Measurements from ENCODE around the gene SMIM44.

The SMIM44 gene

DNA sequence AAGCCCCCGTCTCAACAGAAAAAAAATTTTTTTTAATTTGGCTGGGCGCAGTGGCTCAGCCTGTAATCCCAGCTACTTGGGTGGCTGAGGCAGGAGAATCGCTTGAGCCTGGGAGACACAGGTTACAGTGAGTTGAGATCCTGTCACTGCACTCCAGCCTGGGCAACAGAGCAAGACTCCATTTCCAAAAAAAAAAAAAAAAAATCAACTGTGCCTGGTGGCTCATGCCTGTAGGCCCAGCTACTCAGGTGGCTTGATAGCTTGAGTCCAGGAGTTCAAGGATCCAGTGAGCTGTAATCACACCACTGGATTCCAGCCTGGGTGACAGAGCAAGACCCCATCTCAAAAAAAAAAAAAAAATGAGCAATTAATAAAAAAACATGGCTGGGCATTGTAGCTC lies 18.5 kb upstream of the SMIM44 start:
- Histone ChIP-seq H3K4me3 (no peak overlapping the region), H3K36me3 (peaks cover 0 to 4% (median 0%) of the 10 kb centered on the region in 3 donors), H3K27ac (no peak overlapping the region), H3K4me1 (peaks cover 0 to 30% (median 17%) of the 10 kb centered on the region in 4 donors), H3K9me3 (no peaks in the 10 kb centered on the region), H3K27me3 (no peaks in the 10 kb centered on the region)
- DNase-seq = no peak
- intact Hi-C loops (cut with DNase I; ENCODE audit: low total_unique reads) = no loop called here
- no peak for TF ChIP-seq CTCF (IDR thresholded peaks at IDR 0.05)

GRCh38 chr19:3500429-3501101 lies 17.3 kb upstream of the SMIM44 start, which contains the start of gene DOHH:
TSS of gene DOHH (minus strand) at chr19:3500674. CDS start at chr19:3496814, 3,860 bp downstream.
- peak; percentile 93 to 96 for DNase-seq
- H3K27ac ChIP-seq = peak within 1 kb of the TSS; percentile 73 to 84
- H3K4me1 ChIP-seq = peaks cover 0 to 26% (median 16%) of the 10 kb centered on the region in 4 donors
- peaks cover 11 to 16% (median 12%) of the 10 kb centered on the region in 3 donors for H3K36me3 ChIP-seq
- intact Hi-C loops (cut with DNase I; ENCODE audit: low total_unique reads) = no loop called here
- H3K9me3 ChIP-seq = no peaks in the 10 kb centered on the region
- H3K27me3 ChIP-seq = no peaks in the 10 kb centered on the region
- peak in 1 of 2 experiments; percentile 5 for TF ChIP-seq CTCF (IDR thresholded peaks at IDR 0.05)
- peak within 1 kb of the TSS; percentile 73 to 81 for H3K4me3 ChIP-seq

- Histone ChIP-seq H3K36me3 (peaks cover 16 to 22% (median 19%) of the 10 kb centered on the region in 3 donors), H3K27me3 (no peaks in the 10 kb centered on the region), H3K27ac (peak overlapping the region; percentile 73 to 84), H3K4me1 (peaks cover 0 to 19% (median 11%) of the 10 kb centered on the region in 4 donors), H3K4me3 (peak overlapping the region; percentile 73 to 81), H3K9me3 (no peaks in the 10 kb centered on the region)
- intact Hi-C loops (cut with DNase I; ENCODE audit: low total_unique reads) = no loop called here
- no peak for TF ChIP-seq CTCF (IDR thresholded peaks at IDR 0.05)
- DNase-seq = no peak
Observed at GRCh38 chr19:3499738-3500428, 16.6 kb upstream of the SMIM44 start.

DNA sequence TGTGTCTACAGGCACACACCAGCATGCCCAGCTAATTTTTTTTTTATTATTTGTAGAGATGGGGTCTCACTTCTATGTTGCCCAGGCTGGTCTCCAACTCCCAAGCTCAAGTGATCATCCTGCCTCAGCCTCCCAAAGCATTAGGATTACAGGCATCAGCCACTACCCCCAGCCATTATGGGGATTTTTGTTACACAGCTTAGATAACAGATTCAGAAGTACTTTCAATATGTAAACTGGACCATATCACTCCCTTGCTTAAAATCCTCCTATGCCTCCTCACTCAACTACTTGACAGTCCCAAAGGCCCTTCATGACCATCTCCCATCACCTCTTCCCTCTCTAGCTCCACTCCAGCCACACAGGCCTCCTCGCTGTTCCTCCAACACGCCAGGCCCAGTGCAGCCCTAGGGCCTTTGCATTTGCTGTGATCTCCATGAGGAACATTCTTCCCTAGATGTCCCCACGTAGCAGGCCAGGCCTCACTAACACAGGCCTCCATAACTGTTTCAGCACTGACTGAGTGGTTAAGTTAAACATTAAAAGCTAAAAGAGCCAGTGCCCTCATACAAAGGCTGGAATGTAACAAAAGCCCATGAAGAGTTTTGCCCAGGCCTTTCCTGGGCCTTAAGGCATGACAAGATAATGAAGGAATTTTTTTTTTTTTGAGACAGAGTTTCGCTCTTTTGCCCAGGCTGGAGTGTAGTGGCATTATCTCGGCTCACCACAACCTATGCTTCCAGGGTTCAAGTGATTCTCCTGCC lies 14.7 kb upstream of the SMIM44 start:
- TF ChIP-seq CTCF (IDR thresholded peaks at IDR 0.05) = no peak
- no peak for DNase-seq
- no peaks in the 10 kb centered on the region for H3K27me3 ChIP-seq
- intact Hi-C loops (cut with DNase I; ENCODE audit: low total_unique reads) = no loop called here
- peaks cover 0 to 18% (median 11%) of the 10 kb centered on the region in 4 donors for H3K4me1 ChIP-seq
- no peaks in the 10 kb centered on the region for H3K9me3 ChIP-seq
- H3K4me3 ChIP-seq = no peak overlapping the region
- H3K36me3 ChIP-seq = peaks cover 24 to 41% (median 36%) of the 10 kb centered on the region in 3 donors
- no peak overlapping the region for H3K27ac ChIP-seq

DNA sequence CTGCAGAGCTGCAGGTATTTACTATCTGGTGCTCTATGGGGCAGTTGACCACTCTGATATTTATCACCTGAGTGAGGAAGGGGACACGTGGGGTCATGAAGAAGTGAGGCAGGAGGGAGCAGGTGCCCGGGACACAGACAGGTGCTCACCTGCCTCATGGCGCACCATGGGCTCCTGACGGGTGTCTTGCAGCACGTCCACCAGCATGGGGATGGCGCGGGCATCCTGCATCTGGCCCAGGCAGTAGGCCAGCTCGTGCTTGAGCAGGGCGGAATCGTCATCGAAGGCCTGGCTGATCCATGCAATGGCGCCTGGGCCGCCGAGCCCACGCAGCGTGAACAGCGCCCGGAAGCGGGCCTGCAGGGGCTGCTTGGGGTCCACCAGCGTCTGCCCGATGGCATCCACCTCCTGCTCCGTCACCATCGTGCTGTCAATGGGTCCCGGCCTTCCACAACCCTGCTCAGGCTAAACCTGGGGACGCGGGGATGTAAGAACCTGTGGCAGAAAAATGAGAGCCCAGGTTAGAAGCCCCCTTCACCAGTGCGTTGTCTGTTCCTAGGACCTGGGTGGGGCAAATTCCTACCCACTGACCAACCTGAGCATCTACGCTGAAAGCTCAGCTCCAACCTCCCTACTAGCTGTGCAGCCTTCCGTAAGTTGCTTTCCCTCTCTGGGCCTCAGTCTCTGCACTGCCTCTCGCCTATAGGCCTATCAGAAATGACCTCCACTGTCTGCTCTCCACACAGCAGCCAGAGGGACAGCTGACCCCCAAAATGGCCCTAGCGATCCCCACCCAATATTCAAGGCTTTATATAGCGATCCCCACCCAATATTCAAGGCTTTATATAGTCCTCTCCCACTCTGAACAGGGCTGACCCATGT lies 13.4 kb upstream of the SMIM44 start:
- no peak for TF ChIP-seq CTCF (IDR thresholded peaks at IDR 0.05)
- H3K27me3 ChIP-seq = no peaks in the 10 kb centered on the region
- H3K4me3 ChIP-seq = no peak overlapping the region
- peaks cover 0 to 18% (median 11%) of the 10 kb centered on the region in 4 donors for H3K4me1 ChIP-seq
- no peak overlapping the region for H3K27ac ChIP-seq
- H3K36me3 ChIP-seq = peaks cover 31 to 54% (median 49%) of the 10 kb centered on the region in 3 donors
- intact Hi-C loops (cut with DNase I; ENCODE audit: low total_unique reads) = no loop called here
- DNase-seq = no peak
- no peaks in the 10 kb centered on the region for H3K9me3 ChIP-seq

All from tibial artery (tissue), 4 donors.